COLO668 (cell line): Measurements from ENCODE around the gene CLEC2L.

Source experiments
- DNase-seq: peaks from one replicate; lab custom pipeline; 2025; ENCODE audit not compliant: unreplicated experiment; lab: John Stamatoyannopoulos, UW

Gene CLEC2L

DNA sequence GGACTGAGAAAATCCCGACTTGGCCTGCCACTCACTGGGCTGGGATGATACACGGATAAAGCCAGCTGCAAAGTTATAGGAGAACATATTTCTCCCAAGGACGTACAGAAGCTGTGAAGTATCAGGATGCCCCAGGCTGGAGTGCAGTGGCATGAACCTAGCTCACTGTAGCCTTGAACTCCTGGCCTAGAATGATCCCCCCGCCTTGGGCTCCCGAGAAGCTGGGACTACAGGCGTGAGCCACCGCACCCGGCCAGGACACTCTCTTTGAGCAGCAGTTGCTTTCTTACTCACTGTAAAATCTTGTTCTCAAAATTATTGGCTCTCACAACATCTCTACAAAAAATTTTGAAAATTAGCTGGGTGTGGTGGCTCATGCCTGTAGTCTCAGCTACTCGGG, 50.4 kb downstream of the CLEC2L start:
- no peak for DNase-seq

DNA sequence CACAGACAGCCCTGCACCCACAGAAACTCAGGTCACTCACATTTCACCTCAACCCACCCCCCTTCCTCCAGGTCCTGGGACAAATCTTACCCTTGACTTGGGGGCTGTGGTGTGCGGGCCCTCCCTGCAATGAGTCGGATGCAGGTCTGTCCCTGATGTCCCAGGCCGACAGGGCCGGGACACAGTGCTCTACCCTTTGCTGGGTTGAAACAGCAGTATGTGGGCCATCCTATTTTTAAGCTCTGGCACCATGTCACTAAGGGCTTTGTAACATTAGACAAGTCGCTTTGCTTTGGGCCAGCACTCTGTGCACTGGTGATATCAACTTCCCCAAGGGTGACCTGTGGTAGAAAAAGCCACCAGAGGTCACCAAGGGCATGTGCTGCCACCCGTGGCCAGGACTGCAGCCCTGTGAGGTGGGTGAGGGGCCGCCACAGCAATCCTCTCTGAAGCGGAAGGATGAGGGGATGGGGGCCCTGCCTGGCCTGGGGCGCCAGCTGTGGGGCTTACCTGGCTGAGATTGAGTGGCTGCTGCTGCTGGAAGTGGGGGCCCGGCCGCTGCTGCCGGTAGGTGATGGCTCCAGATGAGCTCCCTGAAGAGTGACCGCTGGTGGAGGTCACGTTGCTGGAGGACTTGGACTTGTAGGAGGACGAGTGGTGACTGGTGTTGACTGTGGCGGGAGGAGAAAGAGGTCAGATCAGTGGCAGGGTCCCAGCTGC, 51.3 kb downstream of the CLEC2L start:
- no peak for DNase-seq

DNA sequence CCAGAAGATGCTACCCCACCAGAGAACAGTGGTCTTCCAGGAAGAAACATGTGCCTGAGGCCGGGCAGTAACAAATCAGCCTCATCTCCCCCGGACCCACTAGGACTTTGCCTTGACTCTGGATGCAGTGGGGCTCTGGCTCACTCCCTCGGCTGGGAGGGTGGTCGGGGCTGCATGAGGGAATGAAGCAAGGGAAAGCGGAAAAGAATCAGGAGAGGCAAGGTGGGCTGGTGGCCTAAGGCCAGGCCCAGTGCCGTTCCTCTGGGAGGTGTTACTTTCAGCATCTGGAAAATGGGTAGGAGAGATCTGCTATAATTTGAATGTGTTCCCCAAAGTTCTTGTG, 51.8 kb downstream of the CLEC2L start:
- DNase-seq: no peak

DNA sequence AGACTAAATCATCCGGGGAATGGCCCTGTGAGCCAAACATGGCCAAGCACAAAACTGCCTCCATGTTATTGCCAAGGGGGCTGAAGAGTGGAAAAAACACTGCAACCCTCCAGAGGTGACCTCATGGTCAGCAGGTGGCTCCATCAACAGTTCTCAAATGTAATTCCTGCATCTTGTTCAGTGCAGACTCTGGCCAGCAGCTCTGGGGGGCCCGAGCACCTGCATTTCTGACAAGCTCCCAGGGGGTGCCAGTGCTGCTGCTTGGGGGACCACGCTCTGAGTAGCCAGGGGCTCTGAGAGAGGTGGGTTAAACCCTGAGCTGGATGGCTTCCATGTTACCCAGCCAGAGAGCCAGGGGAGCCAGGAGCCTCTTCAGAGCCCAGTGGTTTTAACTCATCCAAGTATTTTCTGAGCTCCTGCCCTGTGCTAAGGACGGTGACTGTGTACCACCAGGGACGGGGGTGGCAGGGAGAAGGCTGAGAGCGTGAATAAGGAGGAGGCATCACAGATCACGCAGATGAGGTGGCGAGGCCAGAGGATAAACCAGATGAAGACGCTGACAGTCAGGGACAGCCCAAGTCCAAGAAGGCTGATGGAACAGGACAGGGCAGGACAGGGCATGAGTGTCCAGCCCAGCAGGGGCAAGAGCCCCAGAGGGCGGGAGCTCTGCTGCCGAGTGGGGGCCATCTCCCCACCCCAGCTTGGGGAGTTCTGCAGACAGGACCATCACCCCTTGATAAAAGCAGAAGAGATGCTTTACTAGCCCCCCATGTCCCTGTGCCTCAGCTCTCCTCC, 52.9 kb downstream of the CLEC2L start:
- no peak for DNase-seq

DNA sequence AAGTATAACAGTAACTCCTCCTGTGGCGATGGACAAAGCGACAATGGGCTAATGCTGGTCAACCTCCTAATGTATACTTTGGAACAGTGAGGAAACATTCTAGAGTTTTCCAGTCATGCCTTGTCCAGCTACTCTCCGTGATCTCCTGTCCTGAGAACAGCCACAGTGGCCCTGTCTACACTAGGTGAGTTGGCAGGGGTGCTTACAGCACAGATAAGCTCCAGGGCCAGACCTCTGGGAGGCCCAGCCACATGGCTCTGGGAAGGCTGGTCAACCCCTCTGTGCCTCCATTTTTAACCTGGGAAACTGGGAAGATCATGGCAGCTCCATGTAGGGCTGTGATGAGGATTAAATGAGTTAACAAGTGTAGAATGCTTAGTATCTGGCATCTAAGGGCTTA, 57.0 kb downstream of the CLEC2L start:
- no peak for DNase-seq

DNA sequence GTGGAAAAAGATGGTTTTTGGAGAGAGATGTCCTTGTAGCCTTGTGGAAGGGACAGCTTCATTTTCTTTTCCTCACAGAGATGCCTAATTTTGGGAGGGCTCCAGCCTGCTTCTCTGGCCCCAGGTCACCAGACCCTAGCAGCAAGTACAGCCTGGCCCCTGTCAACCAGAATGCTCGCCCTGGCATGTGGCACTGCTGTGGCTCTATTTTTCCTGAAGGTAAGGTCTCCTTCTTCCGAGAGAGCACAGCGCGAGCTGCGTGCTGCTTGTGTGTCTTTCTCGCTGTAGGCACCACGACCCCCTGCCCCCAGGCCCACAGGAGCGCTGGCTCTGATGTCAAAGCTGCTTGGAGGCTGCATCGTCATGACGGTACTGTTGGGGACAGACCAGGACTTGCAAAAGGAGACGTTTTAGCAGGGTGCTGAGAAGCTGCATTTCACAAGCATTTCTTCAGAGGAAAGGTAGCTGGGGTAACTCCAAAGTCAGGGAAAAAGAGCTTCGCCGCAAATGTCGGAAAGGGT, 58.7 kb downstream of the CLEC2L start:
- no peak for DNase-seq

DNA sequence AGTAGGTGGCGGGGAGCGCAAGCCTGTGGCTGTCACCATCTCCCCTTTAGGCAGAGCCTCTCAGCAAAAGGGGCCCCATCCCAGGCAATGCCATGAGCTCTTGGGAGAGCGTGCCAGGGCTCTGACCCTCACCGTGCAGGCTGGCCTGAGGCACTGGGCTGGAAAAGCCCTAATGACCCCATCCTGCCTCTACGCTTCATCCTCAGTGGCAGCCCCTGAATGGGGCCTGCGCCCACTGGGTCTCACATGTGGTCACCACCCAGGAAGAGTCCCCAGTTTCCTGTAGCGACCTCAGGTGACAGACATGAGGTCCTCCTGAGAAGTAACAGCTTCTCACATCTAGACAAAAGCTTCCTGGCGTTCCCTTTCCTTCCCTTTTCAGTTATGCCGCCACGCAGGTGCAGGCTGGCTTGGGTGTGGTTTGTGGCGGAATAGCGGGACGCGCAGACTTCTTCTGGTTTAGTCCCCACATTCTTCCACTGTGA, 59.2 kb downstream of the CLEC2L start:
- no peak for DNase-seq

DNA sequence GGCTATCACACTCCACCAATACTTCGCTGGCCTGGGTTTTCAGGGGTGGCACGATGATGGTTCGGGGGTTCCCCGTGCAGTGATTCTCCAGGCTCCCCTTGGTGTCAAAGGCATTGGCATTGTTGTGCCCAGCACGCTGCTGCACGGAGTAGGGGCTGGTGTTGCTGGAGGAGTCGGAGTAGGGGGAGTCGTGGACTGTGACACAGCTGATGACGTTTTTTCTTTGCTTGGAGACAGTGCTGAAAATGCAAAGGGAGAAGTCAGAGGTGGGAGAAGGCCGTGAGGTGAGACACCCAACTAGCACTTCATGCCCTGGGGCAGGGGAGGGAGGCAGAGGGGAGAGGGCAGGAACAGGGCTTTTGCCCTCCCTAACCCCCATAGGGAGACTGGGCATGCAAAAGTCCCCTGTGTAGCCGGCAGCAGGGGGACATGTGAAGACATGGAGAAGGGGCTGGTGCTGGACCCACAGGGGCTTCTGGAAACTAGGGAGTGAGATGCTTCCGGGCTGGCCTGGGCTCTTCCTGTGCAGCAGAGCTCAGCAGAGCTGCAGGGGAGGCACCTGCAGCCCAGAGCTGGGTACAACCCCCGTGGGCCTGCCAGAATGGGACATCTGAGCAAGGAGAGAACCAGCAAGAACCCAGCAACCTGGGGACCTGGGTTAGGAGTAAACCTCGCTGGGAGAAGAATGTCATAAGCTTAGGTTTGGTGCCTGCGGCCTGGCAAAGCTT, 60.5 kb downstream of the CLEC2L start:
- no peak for DNase-seq

DNA sequence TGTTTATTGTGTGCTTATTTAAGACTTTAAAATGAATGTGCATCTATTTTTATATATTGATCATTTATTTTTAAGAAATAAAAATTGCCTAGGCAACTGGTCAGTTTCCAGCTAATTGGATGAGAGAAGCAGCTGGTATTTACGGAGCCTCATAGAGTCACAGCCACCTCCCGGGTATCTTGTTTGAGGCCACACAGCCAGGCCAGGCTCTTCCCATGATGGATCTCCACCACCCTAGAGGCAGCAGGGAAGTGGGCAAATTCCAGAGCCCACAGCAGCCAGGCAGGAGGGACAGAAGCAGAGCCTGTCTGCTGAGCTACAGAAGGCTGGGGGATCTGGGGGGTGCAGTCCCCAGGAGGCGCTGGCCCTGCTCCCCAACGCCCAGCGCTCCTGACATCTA, 61.6 kb downstream of the CLEC2L start:
- DNase-seq: no peak

DNA sequence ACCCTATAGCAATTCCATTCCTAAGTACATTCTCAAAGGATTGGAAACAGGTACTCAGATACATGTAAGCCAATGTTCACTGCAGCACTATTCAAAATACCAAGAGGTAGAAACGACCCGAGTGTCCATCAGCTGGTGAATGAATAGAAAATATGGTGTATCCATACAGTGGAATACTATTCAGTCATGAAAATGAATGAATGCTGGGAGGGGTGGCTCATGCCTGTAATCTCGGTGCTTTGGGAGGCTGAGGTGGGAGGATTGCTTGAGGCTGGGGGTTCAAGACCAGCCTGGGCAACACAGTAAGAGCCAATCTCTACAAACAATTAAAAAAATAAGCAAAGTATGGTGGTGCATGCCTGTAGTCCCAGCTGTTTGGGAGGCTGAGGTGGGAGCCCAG, 62.8 kb downstream of the CLEC2L start:
- no peak for DNase-seq

DNA sequence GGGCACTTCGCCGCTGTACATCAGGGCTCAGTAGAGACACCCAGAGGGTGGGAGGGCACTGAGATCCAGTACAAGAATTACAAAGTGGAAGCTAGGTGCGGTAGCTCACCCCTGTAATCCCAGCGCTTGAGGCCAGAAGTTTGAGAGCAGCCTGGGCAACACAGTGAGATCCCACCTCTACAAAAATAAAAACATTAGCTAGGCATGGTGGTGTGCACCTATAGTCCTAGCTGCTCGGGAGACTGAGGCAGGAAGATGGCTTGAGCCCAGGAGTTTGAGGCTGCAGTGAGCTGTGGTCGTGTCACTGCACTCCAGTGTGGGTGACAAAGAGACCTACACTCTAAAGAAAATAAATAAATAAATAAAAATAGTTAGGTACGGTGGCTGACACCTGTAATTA, 64.0 kb downstream of the CLEC2L start:
- no peak for DNase-seq

DNA sequence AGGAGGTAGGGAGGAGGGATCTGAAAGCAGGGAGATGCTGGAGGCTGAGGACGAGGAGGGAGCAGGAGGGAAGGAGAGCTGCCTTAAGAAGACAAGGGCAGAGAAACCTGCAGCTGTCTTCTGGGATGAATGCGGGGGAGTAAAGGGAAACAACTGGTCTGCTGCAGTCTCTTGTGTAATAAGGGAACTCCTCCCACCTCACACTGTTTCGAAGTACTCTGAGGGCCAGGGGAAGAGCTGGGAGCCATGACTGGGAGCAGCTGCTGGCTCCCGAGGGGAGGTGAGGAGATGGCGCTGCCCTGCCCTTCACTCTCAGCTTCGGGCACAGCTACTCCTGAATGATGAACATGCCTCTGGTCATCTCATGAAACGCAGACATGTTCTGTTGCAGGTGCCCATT, 65.1 kb downstream of the CLEC2L start:
- DNase-seq: no peak

DNA sequence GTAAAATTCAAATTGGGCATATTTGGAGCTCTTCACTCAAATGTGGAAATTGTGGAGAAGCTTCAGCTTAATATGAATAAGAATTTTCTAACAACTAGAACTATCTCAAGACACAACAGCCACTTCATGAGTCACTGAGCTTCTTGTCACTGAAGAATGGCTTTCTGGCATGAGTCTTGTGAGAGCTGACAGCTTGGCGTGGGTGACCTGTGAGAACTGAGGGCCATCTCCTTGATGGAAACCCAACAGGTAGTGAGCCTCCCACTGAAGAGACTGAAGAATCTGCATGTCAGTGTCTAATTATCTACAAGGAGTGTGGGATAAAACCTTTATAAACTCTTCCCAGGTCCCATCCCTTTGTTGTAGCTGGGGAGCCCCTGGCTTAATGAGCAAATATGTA, 66.0 kb downstream of the CLEC2L start:
- DNase-seq: no peak

DNA sequence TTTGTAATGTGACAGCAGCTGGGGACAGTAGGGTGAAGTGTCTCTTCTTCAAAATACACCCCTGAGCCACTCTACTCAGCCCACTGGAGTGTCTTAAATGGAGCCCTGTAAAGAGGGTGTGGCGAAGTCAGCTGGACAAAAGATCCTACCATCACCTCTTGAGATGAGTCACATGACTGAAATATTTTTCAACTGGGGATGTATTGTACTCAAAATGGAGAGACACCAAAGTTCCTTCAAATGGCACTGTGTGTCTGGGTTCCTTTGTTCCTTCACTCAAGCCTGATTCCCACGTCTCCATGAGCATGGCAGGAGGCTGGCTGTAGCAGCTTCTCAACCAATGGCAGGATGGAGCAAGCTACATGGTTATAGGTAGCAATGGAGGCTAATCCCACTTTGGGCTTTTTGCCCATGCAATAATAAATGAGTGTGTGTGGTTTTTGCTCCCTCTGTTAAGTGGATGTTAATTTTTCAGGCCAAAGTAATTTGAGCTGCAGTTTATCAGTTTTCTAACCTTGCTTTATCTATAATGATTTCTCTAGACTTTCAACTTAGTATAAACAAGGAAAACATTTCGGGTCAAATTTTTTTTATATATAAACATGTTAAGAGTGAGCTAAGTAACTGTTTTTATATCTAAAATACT, 68.2 kb downstream of the CLEC2L start:
- no peak for DNase-seq

DNA sequence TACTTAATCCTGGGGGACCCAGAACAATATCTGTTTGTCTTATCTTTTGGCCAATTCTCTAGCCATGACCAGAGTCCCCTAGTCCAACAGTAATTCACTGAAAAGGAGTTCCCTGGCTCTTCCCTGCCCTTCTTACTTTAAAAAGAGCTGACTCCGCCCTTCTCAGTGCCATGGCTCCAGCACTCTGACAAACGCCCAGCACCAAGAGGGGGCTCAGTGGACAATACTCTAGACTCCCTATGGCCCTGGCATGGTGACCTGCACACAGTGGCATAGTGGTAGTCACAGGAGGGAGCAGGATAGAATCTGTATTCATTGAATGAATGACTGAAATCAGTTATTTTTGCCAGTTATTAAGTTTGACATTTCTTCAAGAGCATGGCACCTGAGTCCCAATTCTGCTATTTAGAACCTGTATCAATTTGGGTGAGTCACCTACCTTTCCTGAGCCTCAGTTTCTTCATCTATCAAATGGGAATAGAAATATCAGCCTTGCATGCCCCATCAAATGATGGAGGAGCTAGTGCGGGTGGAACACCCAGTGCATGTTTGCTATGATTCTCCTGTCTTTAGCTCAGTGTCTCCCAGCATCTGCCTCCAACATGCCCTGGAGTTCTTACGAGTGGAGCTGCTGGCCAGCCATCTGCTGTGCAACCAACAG, 69.4 kb downstream of the CLEC2L start:
- no peak for DNase-seq

DNA sequence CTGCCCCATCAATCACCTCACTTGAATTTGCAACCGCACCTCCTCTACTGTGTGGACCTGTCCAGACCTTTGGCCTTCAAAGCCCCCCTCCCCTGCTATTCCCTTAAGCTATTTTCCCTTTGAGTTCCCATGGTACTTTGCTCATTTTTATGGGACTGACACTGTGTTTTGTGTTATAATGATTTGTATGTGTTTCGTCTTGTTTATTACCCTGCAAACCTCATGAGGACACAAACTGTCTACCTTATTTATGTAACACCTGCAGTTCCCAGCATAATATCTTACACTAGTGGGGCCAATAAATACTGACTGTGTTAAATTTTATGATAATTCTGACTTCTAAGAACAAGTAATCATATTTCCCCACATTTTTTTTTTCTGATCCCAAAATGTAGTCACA, 70.6 kb downstream of the CLEC2L start:
- no peak for DNase-seq
